HCT116 (cell line): ENCODE results near the gene MDP1. TPM values are rescaled to one million over a fixed set of nuclear protein-coding genes. Genes with fewer than 3 reads are reported as not detected.
A peak's percentile ranks its signal among the peaks of the same experiment; 100 is the strongest.

Source experiments
- ATAC-seq: fragments of 200-7000 bp; cut with Tn5 transposase; 2 replicates; pipeline ENCODE4 v1.9.1; 2020; ENCODE audit warnings: mild to moderate bottlenecking, moderate library complexity
- BruUV-seq: library from RNA; stranded (reverse); fragments of 400-500 nt; replicated peaks from 2 replicates; lab custom pipeline; 2021; lab: Mats Ljungman, UMichigan
- CTCF ChIA-PET: fragments of 300-600 bp; sonication (Branson Sonifier 250); formaldehyde crosslinking; loops from one replicate; lab custom pipeline; 2021; ENCODE audit warnings: antibody characterized with exemption; lab: Charles Lee
- POLR2A ChIA-PET: fragments of 300-600, 350-600 bp; sonication (Branson Sonifier 250); formaldehyde crosslinking; loops from one replicate; lab custom pipeline; 2021; ENCODE audit warnings: antibody characterized with exemption; lab: Charles Lee
- RAD21 ChIA-PET, 2 experiments: fragments of 300-600 bp; sonication (Branson Sonifier 250); formaldehyde crosslinking; loops; one replicate each; lab custom pipeline; 2023; ENCODE audit warnings: low total read pairs in 2 of 2; ENCODE audit not compliant: uncharacterized antibody in 2 of 2, unreplicated experiment in 2 of 2, low non-redundant PET in 1 of 2; lab: Charles Lee
- DNase-seq: peaks from one replicate; pipeline ENCODE4 v3.0.0-alpha.2; 2010; ENCODE audit warnings: low read depth, low spot score
- H2AFZ ChIP-seq: fragments of 200-600 bp; shearing (Covaris generic), sonication (generic); 2 replicates; pipeline ENCODE4 v1.6.1; 2017; ENCODE audit warnings: low read depth, mixed run types, mixed read lengths, antibody characterized with exemption, low read length; ENCODE audit not compliant: poor library complexity, severe bottlenecking
- H3K27ac ChIP-seq: 2 replicates; pipeline ENCODE4 v1.5.1; 2012; ENCODE audit warnings: low read depth, low read length
- H3K27me3 ChIP-seq: fragments of 200-600 bp; sonication (generic); 2 replicates; pipeline ENCODE4 v1.6.1; 2016; ENCODE audit warnings: mixed run types, low read length, mixed read lengths; ENCODE audit not compliant: insufficient read depth
- H3K36me3 ChIP-seq, 2 experiments: fragments of 200-500 bp in 1 of 2; fragments of 200-600 bp in 1 of 2; sonication (Bioruptor generic) in 1 of 2; sonication (generic) in 1 of 2; 2 replicates each; pipeline versions ENCODE4 v1.5.1 to v1.6.1; 2014 to 2016; ENCODE audit warnings: low read length in 2 of 2, inconsistent platforms in 1 of 2, mixed read lengths in 1 of 2, mixed run types in 1 of 2; ENCODE audit not compliant: insufficient read depth in 2 of 2, control insufficient read depth in 1 of 2
- H3K4me1 ChIP-seq, 2 experiments: fragments of 200-600 bp in 1 of 2; sonication (generic) in 1 of 2; 2 replicates each; pipeline versions ENCODE4 v1.5.1 to v1.6.1; 2012 to 2017; ENCODE audit warnings: low read length in 2 of 2, inconsistent platforms in 1 of 2, mild to moderate bottlenecking in 1 of 2, mixed read lengths in 1 of 2, mixed run types in 1 of 2, moderate library complexity in 1 of 2; ENCODE audit not compliant: insufficient read depth in 2 of 2, control insufficient read depth in 1 of 2
- H3K4me2 ChIP-seq: fragments of 200-600 bp; sonication (generic); 2 replicates; pipeline ENCODE4 v1.6.1; 2017; ENCODE audit warnings: mixed run types, low read length, mixed read lengths
- H3K4me3 ChIP-seq, 2 experiments: fragments of 200-600 bp in 1 of 2; sonication (generic) in 1 of 2; replicated peaks in 1 of 2; 2 replicates each; pipeline ENCODE4 v1.5.1; 2011 to 2016; ENCODE audit warnings: low read length in 2 of 2, control low read depth in 1 of 2, low read depth in 1 of 2, mild to moderate bottlenecking in 1 of 2, mixed read lengths in 1 of 2, mixed run types in 1 of 2
- H3K79me2 ChIP-seq: fragments of 200-600 bp; sonication (generic); 2 replicates; pipeline ENCODE4 v1.6.1; 2017; ENCODE audit warnings: mild to moderate bottlenecking, mixed run types, low read length, moderate library complexity, mixed read lengths; ENCODE audit not compliant: insufficient read depth
- H3K9ac ChIP-seq: fragments of 200-600 bp; sonication (generic); 2 replicates; pipeline ENCODE4 v1.6.1; 2016; ENCODE audit warnings: low read length, mixed read lengths
- H3K9me2 ChIP-seq: fragments of 200-600 bp; sonication (generic), shearing (Covaris generic); 2 replicates; pipeline ENCODE4 v1.6.1; 2017; ENCODE audit warnings: mixed run types, mild to moderate bottlenecking, moderate library complexity; ENCODE audit not compliant: insufficient read depth
- H3K9me3 ChIP-seq, 2 experiments: fragments of 200-500 bp in 1 of 2; fragments of 200-600 bp in 1 of 2; sonication (Bioruptor generic) in 1 of 2; sonication (generic) in 1 of 2; 2 replicates each; pipeline ENCODE4 v1.6.1; 2014 to 2017; ENCODE audit warnings: low read length in 2 of 2, mixed read lengths in 2 of 2, inconsistent platforms in 1 of 2, low read depth in 1 of 2, mild to moderate bottlenecking in 1 of 2, mixed run types in 1 of 2, moderate library complexity in 1 of 2; ENCODE audit not compliant: control insufficient read depth in 1 of 2, insufficient read depth in 1 of 2
- H4K20me1 ChIP-seq: fragments of 200-600 bp; sonication (generic), shearing (Covaris generic); 2 replicates; pipeline ENCODE4 v1.6.1; 2017; ENCODE audit warnings: mixed run types, mild to moderate bottlenecking, moderate library complexity; ENCODE audit not compliant: insufficient read depth
- CEBPB ChIP-seq: IDR thresholded peaks from 2 replicates; pipeline ENCODE4 v1.6.1; 2012; ENCODE audit warnings: low read depth
- RAD21 ChIP-seq: IDR thresholded peaks from 2 replicates; pipeline ENCODE4 v1.6.1; 2012; ENCODE audit warnings: low read depth, mild to moderate bottlenecking
- SIN3A ChIP-seq: IDR thresholded peaks from 2 replicates; pipeline ENCODE4 v1.6.1; 2012; ENCODE audit warnings: low read depth
- SP1 ChIP-seq: IDR thresholded peaks from 2 replicates; pipeline ENCODE4 v1.6.1; 2012; ENCODE audit warnings: low read depth
- YY1 ChIP-seq: IDR thresholded peaks from 2 replicates; pipeline ENCODE4 v1.6.1; 2011; ENCODE audit warnings: low read length, low read depth, moderate library complexity, mild to moderate bottlenecking; ENCODE audit not compliant: insufficient replicate concordance; ENCODE audit errors: extremely low read depth
- ZFX ChIP-seq: fragments of 450-650 bp; IDR thresholded peaks from 2 replicates; pipeline ENCODE4 v1.6.1; 2017
- ZNF274 ChIP-seq: fragments of 200-500 bp; sonication (Bioruptor generic); IDR thresholded peaks from 2 replicates; pipeline ENCODE4 v1.6.1; 2014; ENCODE audit warnings: mild to moderate bottlenecking, low read depth, low read length, inconsistent platforms
- intact Hi-C: fragments of 100-400 bp; cut with micrococcal nuclease; formaldehyde crosslinking; loops from 2 replicates; pipeline ENCODE4 v1.10.0; 2022
- total RNA-seq: library from RNA; stranded (reverse); gene quantifications from one replicate; pipeline ENCODE4 v1.2.1, GENCODE V29; 2021; ENCODE audit not compliant: unreplicated experiment
- TF ChIP-seq, protein P1 (sequence below): IDR thresholded peaks from 2 replicates; pipeline ENCODE4 v1.6.1; 2011; ENCODE audit warnings: mild to moderate bottlenecking, low read length, moderate library complexity; ENCODE audit not compliant: insufficient replicate concordance; ENCODE audit errors: extremely low read depth

Gene MDP1
- total RNA-seq, 1 experiment from 2014 or later, result 15.9 TPM

DNA sequence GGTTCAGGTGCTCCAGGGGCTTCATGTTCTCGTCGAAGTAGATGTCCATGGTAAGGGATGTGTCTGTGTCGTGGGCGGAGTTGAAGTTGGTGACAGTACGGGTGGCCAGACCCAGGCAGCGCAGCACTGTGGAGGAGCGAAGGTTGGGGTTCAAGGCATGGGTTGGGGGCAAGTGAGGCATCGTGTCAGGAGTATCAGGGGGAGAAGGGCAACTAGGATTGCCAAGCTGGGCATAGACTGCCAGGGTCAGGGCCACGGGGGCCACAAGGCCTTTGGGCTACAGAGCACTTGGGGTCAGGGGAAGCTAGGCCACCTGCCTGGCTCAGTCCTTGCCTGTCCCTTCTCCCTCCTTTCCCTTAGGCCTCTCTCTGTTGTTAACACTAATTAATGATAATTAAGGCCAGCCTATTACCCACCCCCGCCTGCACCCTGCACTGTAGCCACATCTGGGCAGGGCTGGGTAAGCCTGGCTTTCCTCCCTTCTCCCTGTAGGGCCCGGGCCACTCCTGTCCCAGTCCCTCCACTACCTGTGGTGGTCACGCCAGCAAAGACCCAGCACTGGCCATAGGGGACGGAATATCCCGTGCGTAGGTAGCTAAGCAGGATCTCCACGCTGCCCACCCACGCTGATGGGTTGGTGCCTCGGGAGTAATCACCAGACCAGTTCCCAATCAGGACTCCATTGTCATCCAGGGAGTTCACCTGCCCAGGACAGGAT is 42.8 kb upstream of the MDP1 start:
- Histone ChIP-seq H2AFZ (no peak overlapping the region), H3K27me3 (no peaks in the 10 kb centered on the region), H4K20me1 (no peaks in the 10 kb centered on the region), H3K9ac (no peak overlapping the region), H3K79me2 (no peaks in the 10 kb centered on the region), H3K36me3 (no peaks in the 10 kb centered on the region; a peak in 1 of 4 replicates), H3K27ac (no peak overlapping the region), H3K4me3 (no peak overlapping the region), H3K4me1 (peaks cover 10 to 14% of the 10 kb centered on the region in 2 experiments), H3K9me3 (no peaks in the 10 kb centered on the region), H3K9me2 (no peaks in the 10 kb centered on the region), H3K4me2 (peak overlapping the region; percentile 43)
- no TSS peak for BruUV-seq
- RAD21 ChIA-PET, result no interaction called here
- peak; percentile 30; the same call in 1 of the 2 replicates for ATAC-seq
- intact Hi-C loops, result no loop called here
- CTCF ChIA-PET, result interaction anchor here (1.1 kb wide), 1 partner anchor 12 kb away, joined by 3 read pairs; the partner anchor contains the start of gene RABGGTA
- POLR2A ChIA-PET, result no interaction called here
- DNase-seq, result no peak
- TF ChIP-seq ZNF274, result no peak
- no peak for TF ChIP-seq SIN3A
- no peak for TF ChIP-seq SP1
- TF ChIP-seq ZFX, result no peak
- TF ChIP-seq YY1, result no peak
- TF ChIP-seq, protein P1, sequence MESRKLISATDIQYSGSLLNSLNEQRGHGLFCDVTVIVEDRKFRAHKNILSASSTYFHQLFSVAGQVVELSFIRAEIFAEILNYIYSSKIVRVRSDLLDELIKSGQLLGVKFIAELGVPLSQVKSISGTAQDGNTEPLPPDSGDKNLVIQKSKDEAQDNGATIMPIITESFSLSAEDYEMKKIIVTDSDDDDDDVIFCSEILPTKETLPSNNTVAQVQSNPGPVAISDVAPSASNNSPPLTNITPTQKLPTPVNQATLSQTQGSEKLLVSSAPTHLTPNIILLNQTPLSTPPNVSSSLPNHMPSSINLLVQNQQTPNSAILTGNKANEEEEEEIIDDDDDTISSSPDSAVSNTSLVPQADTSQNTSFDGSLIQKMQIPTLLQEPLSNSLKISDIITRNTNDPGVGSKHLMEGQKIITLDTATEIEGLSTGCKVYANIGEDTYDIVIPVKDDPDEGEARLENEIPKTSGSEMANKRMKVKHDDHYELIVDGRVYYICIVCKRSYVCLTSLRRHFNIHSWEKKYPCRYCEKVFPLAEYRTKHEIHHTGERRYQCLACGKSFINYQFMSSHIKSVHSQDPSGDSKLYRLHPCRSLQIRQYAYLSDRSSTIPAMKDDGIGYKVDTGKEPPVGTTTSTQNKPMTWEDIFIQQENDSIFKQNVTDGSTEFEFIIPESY, result no peak
- no peak for TF ChIP-seq CEBPB
- TF ChIP-seq RAD21, result no peak
